Placental epithelial cell (primary cell): ENCODE measurements around the gene BCCIP. TPM values are rescaled to one million over a fixed set of nuclear protein-coding genes. Genes with fewer than 3 reads are reported as not detected.

Experiments used
- small RNA-seq: library from RNA; depleted of rRNA; stranded (forward); fragments of <200 nt; gene quantifications from one replicate; pipeline ENCODE3, GENCODE V24; 2012
- total RNA-seq: library from RNA; depleted of rRNA; stranded (reverse); fragments of >200 nt; gene quantifications from 2 replicates; pipeline ENCODE4 v1.2.3, GENCODE V29; 2012

BCCIP gene
- total RNA-seq = 17.7 and 27.7 TPM in 2 replicates

DNA sequence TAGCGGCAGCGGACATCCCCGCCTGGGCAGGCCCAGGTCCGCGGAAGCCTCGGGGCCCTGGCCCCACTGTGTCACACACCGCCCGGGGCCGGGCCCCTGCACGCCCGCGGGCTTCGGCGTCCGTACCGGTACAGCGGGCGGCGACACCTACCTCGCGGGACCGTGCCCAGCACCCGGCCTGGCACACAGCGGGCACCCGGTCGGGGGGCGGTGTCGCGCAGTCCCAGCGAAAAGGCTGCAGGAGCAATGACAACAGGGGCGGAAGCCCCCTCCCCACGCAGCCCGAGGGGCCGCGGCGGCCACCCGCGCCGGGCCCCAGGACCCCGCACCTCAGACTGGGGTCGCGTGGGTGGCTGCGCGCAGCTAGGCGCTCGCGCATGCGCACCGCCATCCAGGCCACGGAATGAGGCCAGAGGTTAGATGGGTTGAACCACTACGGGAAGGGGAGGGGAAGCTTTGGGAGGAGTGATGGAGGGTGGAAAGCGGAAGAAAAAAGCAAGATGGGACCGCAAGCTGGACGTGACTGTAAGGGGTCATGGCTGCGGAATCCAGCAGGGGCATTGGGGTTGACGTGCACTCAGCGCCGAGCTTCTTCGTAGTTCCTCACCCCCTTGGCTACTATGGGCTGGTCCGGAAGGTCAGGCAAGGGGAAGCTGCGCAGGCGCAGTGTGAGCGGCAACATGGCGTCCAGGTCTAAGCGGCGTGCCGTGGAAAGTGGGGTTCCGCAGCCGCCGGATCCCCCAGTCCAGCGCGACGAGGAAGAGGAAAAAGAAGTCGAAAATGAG is at the start of gene BCCIP, which contains the start of gene UROS:
Gene BCCIP (plus strand): TSS at position 669 of the 785 bp plus-strand sequence. CDS start 12 bp downstream, at position 681.
Gene UROS (minus strand): TSS at position 381 of the 785 bp plus-strand sequence. CDS start 6,759 bp downstream, outside the sequence.

DNA sequence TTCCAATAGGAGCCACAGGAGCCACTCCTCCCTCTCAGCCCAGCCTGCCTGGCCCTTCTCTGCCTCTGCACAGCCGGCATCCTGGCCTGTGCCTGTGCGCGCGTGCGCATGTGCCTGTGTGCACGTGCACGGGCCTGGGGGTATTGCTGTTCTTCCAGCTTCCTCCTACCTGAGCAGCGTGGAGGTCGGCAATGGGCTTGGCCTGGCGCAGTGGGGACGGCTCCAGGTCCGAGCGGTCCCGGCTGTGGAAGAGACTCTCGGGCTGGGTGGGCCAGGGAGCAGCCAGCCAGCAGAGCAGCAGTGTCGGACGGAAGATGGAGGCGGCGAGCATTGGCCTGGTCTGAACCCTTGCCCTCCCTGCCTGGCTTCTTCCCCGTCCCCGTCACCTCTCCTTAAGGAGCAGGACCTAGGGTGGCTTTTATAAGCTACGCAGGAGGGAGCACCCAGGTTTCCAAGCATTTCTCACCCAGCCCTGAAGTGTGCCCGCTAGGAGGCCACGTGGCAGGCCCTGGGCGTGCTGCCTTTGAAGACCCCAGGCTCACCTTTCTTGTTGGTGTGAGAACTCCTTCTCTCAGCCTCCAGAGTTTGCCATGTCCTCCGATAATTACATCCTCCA is 47.7 kb upstream of the BCCIP start, which contains the start of gene MMP21:
Gene MMP21 (minus strand): TSS at position 331 of the 616 bp plus-strand sequence. CDS start 0 bp downstream, at position 331.

DNA sequence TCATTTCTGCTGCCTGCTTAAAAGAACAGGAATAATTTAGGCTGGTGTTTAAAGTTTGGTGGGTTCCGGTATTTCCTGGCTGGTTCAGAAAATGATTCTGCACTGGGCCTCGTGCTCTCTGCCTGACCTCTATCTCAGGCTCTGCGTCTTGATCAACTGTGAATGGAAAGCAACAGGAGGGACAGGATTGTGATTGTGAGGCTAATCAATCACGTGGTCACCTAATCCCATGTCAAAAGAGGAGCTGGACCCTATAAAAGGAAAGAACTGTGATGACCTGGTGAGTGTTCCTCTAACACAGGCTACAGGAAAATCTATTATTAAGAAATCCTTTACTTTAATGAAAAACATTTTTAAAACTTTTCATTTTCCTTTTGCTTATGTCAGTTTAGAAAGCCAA is 57.8 kb downstream of the BCCIP start, which contains the start of gene DHX32:
Gene DHX32 (minus strand): TSS at position 101 of the 400 bp plus-strand sequence. CDS start 468 bp downstream, outside the sequence.

Small RNAs within 50 kb of the gene (small RNA-seq; reads per million reads assigned to genes)
- gene MIR4484 (0.20 reads per million), gene RF00017 (not detected)

Other genes starting within 250 kb of the BCCIP start
- gene TEX36, start 140.4 kb upstream of the BCCIP start, total RNA-seq = under 0.01 and 0.54 TPM in 2 replicates
- gene EDRF1, start 103.8 kb upstream of the BCCIP start, total RNA-seq = 15.7 and 17.8 TPM in 2 replicates
- 0.11 TPM in 1 of 2 replicates, not detected in the other for gene MMP21, start 47.7 kb upstream of the BCCIP start, total RNA-seq
- gene UROS, start 288 bp upstream of the BCCIP start, total RNA-seq = 56.5 and 59.7 TPM in 2 replicates
- gene DHX32, start 57.7 kb downstream of the BCCIP start, total RNA-seq = 34.2 and 58.9 TPM in 2 replicates
- gene FANK1, start 73.0 kb downstream of the BCCIP start, total RNA-seq = 11.9 and 30.2 TPM in 2 replicates